Stomach (tissue), 4 donors: ENCODE measurements around the gene FOXM1.

Source experiments
- POLR2A ChIP-seq, 4 donors: fragments of 450-650 bp; IDR thresholded peaks; one replicate each; pipeline ENCODE4 v1.6.1; 2016; ENCODE audit warnings: antibody characterized with exemption in 4 of 4, control low read depth in 2 of 4, mild to moderate bottlenecking in 1 of 4, moderate library complexity in 1 of 4
- TF ChIP-seq, protein P1 (sequence below), 7 experiments: fragments of 450-650 bp in 4 of 7; fragments of 200-600 bp in 3 of 7; sonication (generic) in 3 of 7; IDR thresholded peaks; one replicate each; pipeline ENCODE4 v1.5.1; 2016 to 2019; ENCODE audit warnings: antibody characterized with exemption in 7 of 7, control low read depth in 2 of 7, mild to moderate bottlenecking in 1 of 7

DNA sequence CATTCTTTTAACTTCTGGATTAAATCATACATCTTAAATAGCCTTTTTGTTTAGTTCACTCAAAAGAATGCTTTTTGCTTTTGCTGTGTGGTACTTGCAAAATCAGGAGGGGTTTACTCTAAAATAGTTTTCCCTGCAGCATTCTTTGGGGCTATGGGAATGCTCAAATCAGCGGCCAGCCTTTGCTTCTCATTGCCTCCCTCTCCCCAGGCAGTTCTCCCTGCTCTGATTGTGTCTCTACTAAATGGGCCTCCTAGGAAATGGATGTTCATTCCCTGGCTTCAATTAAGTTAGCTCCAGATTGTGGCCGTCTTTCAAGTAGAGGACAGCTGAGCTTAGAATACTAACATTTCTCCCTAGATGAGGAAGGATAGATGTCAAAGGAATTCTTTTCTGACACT is 18.1 kb upstream of the FOXM1 start:
- TF ChIP-seq, protein P1, sequence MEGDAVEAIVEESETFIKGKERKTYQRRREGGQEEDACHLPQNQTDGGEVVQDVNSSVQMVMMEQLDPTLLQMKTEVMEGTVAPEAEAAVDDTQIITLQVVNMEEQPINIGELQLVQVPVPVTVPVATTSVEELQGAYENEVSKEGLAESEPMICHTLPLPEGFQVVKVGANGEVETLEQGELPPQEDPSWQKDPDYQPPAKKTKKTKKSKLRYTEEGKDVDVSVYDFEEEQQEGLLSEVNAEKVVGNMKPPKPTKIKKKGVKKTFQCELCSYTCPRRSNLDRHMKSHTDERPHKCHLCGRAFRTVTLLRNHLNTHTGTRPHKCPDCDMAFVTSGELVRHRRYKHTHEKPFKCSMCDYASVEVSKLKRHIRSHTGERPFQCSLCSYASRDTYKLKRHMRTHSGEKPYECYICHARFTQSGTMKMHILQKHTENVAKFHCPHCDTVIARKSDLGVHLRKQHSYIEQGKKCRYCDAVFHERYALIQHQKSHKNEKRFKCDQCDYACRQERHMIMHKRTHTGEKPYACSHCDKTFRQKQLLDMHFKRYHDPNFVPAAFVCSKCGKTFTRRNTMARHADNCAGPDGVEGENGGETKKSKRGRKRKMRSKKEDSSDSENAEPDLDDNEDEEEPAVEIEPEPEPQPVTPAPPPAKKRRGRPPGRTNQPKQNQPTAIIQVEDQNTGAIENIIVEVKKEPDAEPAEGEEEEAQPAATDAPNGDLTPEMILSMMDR (IDR thresholded peaks at IDR 0.05), result no peak
- TF ChIP-seq POLR2A (IDR thresholded peaks at IDR 0.05), result no peak
